NCI-H226 (cell line): Measurements from ENCODE around the gene PLXNB2.

Experiments used
- DNase-seq: peaks from one replicate; pipeline ENCODE4 v3.0.0-alpha.2; 2015

PLXNB2 gene

GRCh38 chr22:50296658-50297490, 10.6 kb downstream of the PLXNB2 start:
- no peak for DNase-seq

- DNase-seq: no peak
Measured at GRCh38 chr22:50294319-50294656, 13.2 kb downstream of the PLXNB2 start.

- peak; percentile 85 for DNase-seq
Measured at GRCh38 chr22:50293441-50294318, 13.8 kb downstream of the PLXNB2 start.

- DNase-seq: no peak
Measured at GRCh38 chr22:50292643-50293440, 14.6 kb downstream of the PLXNB2 start.

GRCh38 chr22:50289942-50290630, 17.4 kb downstream of the PLXNB2 start:
- no peak for DNase-seq

GRCh38 chr22:50289151-50289941, 18.1 kb downstream of the PLXNB2 start:
- DNase-seq: no peak

GRCh38 chr22:50287731-50288130, 19.7 kb downstream of the PLXNB2 start:
- DNase-seq: no peak

- DNase-seq: no peak
Measured at GRCh38 chr22:50286701-50287318, 20.6 kb downstream of the PLXNB2 start.

GRCh38 chr22:50286275-50286674, 21.2 kb downstream of the PLXNB2 start:
- no peak for DNase-seq

GRCh38 chr22:50285568-50286229, 21.7 kb downstream of the PLXNB2 start:
- DNase-seq: no peak

GRCh38 chr22:50284479-50284878, 23.0 kb downstream of the PLXNB2 start:
- DNase-seq: no peak

GRCh38 chr22:50283821-50284220, 23.6 kb downstream of the PLXNB2 start:
- DNase-seq: no peak

GRCh38 chr22:50282361-50283155, 24.9 kb downstream of the PLXNB2 start:
- DNase-seq: peak; percentile 83

- DNase-seq: peak; percentile 10
Measured at GRCh38 chr22:50281957-50282356, 25.5 kb downstream of the PLXNB2 start.

GRCh38 chr22:50281384-50281760, 26.1 kb downstream of the PLXNB2 start:
- DNase-seq: no peak

- no peak for DNase-seq
Measured at GRCh38 chr22:50280708-50281383, 26.6 kb downstream of the PLXNB2 start.

- DNase-seq: no peak
Measured at GRCh38 chr22:50280022-50280707, 27.3 kb downstream of the PLXNB2 start.

GRCh38 chr22:50278956-50279619, 28.4 kb downstream of the PLXNB2 start:
- DNase-seq: no peak
